K562 (cell line): Measurements from ENCODE around the gene ACSM5.
"Not testable (repeated sequence)": the region's sequence is repeated elsewhere in the genome, so short reads cannot be mapped to it uniquely, and the experiment has no call there.

ENCODE experiments used
- C11orf30 ChIP-seq: fragments of 450-650 bp; IDR thresholded peaks from 2 replicates; pipeline ENCODE4 v1.6.1; 2016; ENCODE audit warnings: low read depth, mild to moderate bottlenecking
- CTCF ChIP-seq, 3 experiments: IDR thresholded peaks in 2 of 3; conservative IDR thresholded peaks in 1 of 3; 2 replicates each; pipeline ENCODE4 v1.5.1; 2011 to 2012; ENCODE audit warnings: low read length in 3 of 3, mild to moderate bottlenecking in 3 of 3, control low read depth in 2 of 3, improper control_type of control experiment in 1 of 3, inconsistent platforms in 1 of 3, low read depth in 1 of 3, mixed read lengths in 1 of 3, moderate library complexity in 1 of 3; ENCODE audit not compliant: insufficient read depth in 2 of 3
- EZH2 ChIP-seq: IDR thresholded peaks from 2 replicates; pipeline ENCODE4 v1.6.1; 2012; ENCODE audit warnings: low read depth, mild to moderate bottlenecking, inconsistent platforms, low read length, borderline replicate concordance
- FOXJ3 ChIP-seq: sonication (generic); formaldehyde crosslinking; IDR thresholded peaks from 2 replicates; pipeline ENCODE4 v1.4.0; 2020; ENCODE audit warnings: mild to moderate bottlenecking, missing genetic modification reagents
- HIVEP1 ChIP-seq: fragments of 250-450 bp; sonication (Bioruptor Pico); IDR thresholded peaks from 2 replicates; pipeline ENCODE4 v1.4.0; 2020; ENCODE audit warnings: mild to moderate bottlenecking
- KDM4B ChIP-seq, 2 experiments: fragments of 450-650 bp in 1 of 2; sonication (generic) in 1 of 2; IDR thresholded peaks; 2 replicates each; pipeline ENCODE4 v1.6.1; 2016 to 2017; ENCODE audit warnings: borderline replicate concordance in 2 of 2, antibody characterized with exemption in 1 of 2, low read depth in 1 of 2, mild to moderate bottlenecking in 1 of 2
- KLF13 ChIP-seq: fragments of 450-650 bp; IDR thresholded peaks from 2 replicates; pipeline ENCODE4 v1.6.1; 2016; ENCODE audit warnings: missing genetic modification characterization, low read depth, mild to moderate bottlenecking, missing compliant biosample characterization, moderate library complexity, borderline replicate concordance
- POLR2A ChIP-seq: fragments of 450-650 bp; conservative IDR thresholded peaks from 2 replicates; pipeline ENCODE4 v1.6.1; 2016
- POLR2AphosphoS2 ChIP-seq: IDR thresholded peaks from 2 replicates; pipeline ENCODE4 v1.6.1; 2012; ENCODE audit warnings: low read length, improper control_type of control experiment
- POLR3A ChIP-seq: IDR thresholded peaks from 2 replicates; pipeline ENCODE4 v1.6.1; 2011; ENCODE audit warnings: borderline replicate concordance, mild to moderate bottlenecking, moderate library complexity; ENCODE audit not compliant: insufficient read length, insufficient read depth; ENCODE audit errors: extremely low read depth
- USF2 ChIP-seq: sonication (generic); formaldehyde crosslinking; IDR thresholded peaks from 2 replicates; pipeline ENCODE4 v1.5.0; 2020; ENCODE audit warnings: missing genetic modification reagents
- ZBTB1 ChIP-seq: sonication (generic); formaldehyde crosslinking; IDR thresholded peaks from 2 replicates; pipeline ENCODE4 v1.8.1; 2023; ENCODE audit warnings: missing genetic modification reagents, low read depth, mild to moderate bottlenecking, borderline replicate concordance
- ZFP36 ChIP-seq: fragments of 150-350 bp; IDR thresholded peaks from 2 replicates; pipeline ENCODE4 v1.6.1; 2018; ENCODE audit warnings: low read length, low read depth; ENCODE audit not compliant: partially characterized antibody
- ZNF212 ChIP-seq: fragments of 450-650 bp; formaldehyde crosslinking; IDR thresholded peaks from 2 replicates; pipeline ENCODE4 v1.4.0; 2020; ENCODE audit warnings: mild to moderate bottlenecking

DNA sequence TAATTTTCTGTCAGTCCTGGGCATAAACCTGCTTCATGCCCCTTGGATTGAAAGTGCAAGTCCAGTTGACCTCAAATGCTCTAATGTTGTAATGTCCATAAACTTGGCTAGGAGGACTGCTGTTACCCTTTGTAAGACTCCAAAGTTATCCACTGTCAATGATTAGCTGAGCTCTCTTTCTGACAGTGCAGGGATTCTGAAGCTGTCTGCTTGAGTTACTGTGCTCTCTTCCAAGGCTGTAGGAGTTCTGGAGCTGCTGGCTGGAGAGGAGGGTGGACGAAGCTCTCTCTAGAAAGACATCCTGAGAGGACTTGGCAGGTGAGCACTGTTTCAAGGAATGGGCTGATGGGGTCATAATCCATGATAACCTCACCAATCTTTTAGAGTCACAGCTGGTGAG lies 42.0 kb downstream of the ACSM5 start, which contains the start of gene ACSM2A:
- not testable (repeated sequence) for TF ChIP-seq KDM4B (IDR thresholded peaks at IDR 0.05; ENCODE audit: borderline replicate concordance in 2 of 2, low read depth in 1 of 2); ZBTB1 (CRISPR knock-in tag); ZFP36; C11orf30; CTCF (IDR thresholded peaks at IDR 0.05 in 2 of 3, conservative IDR thresholded peaks at IDR 0.05 in 1 of 3; ENCODE audit: insufficient read depth in 2 of 3, low read depth in 1 of 3, low read length in 3 of 3); HIVEP1 (CRISPR knock-in tag); FOXJ3 (CRISPR knock-in tag); POLR2A; USF2 (CRISPR knock-in tag); ZNF212 (CRISPR knock-in tag); EZH2; POLR2AphosphoS2; POLR3A; KLF13 (tag)
